CD4-positive, alpha-beta T cell treated with Interleukin-4 for 1 hour (primary cell): ENCODE measurements around the gene TSHZ1.
"Not testable (repeated sequence)": the region's sequence is repeated elsewhere in the genome, so short reads cannot be mapped to it uniquely, and the experiment has no call there.

Source experiments
- DNase-seq, 2 donors: peaks; one replicate each; pipeline ENCODE4 v3.0.0-alpha.2; 2020 to 2022

Gene TSHZ1

DNA sequence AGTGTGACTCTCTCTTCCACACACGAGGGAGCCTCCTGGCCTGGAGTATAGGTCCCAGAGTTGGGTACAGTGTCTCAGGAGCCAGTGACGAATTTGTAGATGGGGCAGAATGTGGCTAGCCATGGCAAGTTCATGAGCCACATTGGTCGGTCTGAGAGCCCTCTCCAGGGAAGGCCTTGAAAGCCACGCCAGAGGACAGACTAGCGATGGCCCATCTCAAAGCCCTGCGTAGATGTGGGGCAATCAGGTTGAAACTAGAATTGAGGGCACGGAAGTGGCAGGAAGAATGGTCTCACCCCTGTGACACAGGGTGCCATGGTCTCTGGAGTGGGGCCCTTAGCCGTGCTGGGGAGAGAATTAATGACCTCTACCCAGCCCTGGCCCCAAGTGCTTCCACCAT lies 106.2 kb downstream of the TSHZ1 start:
- DNase-seq = no peak

DNA sequence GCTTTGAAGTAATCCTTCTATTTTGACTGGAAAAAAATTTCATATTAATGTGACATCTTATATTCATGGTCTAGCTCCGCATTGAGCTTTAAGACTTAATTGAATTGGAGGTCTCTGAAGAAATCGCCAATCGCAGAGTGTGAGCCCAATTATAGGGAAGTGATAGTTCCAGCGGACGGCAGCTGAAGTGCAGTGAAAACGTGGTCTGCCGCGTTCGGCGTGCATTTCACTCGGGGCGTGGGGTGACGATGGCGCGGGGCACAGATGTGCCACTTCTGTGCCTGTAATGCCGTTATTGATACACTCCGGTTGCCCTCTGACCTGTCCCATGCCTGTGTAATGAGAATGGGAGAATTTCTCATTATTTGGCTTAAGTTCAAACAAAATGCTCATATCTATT lies 106.7 kb downstream of the TSHZ1 start:
- no peak for DNase-seq

DNA sequence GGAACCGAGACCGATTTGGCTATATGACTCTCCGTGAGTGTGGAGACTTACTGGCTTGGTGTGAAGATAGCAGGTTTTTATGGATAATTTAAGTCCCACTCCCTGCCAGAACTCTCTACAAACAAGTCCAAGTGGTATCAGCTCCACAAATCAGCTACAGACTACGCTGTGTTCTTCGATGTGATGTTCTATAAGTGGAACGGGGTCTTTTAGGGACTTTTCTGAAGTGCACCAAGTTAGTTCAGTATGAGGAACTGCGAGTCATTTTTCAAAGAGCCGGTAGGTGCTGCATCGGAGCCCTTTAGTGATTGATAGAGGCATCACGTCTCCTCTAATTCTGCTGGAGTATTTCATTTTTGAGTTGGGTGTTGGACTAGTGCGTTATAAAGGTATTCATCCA lies 107.1 kb downstream of the TSHZ1 start:
- no peak for DNase-seq

DNA sequence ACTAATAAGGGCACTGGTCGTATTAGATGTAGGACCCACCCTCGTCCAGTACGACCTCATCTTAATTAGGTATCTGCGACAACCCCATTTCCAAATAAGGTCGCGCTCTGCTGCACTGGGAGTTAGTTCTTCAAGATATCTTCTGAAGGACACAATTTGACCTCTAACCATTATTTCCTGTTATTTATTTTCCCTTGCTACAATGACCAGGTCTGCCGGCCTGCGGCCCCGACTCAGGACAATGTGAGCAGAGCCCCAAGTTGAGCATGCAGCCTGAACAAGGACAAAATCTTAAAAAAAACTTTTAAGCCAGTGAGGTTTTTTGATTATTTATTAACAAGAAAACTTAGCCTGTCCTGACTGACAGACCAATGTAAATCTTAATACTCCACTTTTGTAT lies 109.3 kb downstream of the TSHZ1 start:
- DNase-seq = no peak

DNA sequence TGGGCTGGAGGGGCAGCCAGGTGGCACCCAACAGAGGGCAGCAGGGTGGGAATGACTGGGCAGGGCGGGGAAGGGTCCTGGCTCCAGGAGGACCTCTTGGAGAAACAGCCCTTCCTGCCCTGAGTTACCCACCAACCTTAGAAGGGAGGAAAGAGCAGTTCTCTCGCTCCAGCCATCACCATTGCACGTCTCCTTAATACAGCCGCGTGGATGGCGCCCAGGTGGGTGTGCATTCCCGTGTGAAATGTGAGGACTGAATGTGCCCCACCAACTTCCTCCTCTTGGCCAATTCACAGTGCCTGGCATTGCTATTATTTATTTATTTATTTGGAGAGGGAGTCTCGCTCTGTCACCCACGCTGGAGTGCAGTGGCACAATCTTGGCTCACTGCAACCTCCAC lies 109.9 kb downstream of the TSHZ1 start:
- no peak for DNase-seq

DNA sequence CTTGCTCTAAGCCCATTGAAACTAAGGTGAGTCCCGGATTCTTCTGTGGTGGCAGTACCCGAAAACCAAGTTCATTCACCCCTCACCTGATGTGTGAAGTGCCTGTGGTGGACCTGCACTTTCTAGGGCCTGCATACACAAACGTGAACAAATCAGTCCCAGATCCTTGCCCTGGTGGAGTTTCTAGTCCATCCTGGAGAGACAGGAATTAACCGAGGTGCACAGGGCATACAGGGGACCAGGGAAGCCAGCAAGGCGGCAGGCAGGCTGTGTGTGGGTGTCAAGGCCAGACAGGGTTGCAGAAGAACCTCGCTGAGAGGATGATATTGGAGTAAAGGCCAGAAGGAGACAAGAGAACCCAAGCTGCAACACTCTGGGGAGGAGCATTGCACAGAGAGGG lies 110.8 kb downstream of the TSHZ1 start:
- DNase-seq = no peak

DNA sequence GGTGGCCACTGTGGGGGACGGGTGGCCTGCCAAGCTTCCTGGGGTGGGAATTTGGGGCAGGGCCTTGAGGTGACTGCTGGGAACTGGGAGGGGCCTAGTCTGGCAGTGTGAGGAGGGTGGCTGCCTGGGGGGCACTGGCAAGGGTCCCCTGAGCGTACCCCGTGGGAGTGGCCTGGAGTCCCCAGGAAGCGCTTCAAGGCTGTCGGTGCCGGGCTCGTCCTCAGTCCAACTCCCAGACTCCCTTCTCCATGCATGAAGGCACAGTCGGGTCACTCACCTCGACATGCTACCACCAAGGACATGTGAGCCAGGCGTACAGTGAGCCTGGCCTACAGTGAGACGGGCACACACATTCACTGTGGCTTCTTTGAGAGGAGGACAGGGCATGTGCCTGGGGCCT lies 111.6 kb downstream of the TSHZ1 start:
- no peak for DNase-seq

DNA sequence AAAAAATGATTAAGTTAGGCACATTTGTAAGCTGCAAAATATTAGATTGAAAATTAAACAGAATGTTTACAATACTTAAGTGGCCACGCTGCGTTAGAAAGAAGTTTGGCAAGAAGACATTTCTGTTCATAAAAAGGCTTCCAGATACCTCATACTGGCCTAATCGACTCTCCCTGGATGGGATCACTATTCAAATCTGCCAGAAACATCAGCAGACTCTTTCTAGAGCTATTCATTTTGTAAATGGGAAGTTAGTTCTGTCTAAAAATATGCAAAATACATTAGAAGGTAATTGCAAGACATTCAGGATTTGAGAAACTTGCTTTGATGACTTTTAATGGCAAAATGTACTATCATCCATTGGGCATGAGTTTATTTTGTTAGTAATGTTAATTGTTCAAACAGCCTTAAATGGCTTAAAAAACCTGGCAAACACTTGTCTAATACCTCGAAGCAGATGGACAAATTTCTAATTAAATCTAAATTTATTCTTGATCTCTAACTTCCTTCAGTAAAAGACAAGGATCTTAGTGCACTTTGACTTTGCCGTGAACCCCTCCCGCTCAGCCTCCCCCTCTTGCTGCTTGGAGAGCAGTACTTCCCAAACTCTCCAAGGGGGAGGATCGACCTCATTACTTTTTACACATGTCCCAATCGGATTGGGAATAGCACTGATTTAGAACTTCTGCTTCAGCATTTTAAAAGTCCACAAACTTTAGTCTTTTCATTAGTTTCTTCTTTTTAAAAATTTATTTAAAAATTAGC lies 113.4 kb downstream of the TSHZ1 start:
- no peak for DNase-seq

DNA sequence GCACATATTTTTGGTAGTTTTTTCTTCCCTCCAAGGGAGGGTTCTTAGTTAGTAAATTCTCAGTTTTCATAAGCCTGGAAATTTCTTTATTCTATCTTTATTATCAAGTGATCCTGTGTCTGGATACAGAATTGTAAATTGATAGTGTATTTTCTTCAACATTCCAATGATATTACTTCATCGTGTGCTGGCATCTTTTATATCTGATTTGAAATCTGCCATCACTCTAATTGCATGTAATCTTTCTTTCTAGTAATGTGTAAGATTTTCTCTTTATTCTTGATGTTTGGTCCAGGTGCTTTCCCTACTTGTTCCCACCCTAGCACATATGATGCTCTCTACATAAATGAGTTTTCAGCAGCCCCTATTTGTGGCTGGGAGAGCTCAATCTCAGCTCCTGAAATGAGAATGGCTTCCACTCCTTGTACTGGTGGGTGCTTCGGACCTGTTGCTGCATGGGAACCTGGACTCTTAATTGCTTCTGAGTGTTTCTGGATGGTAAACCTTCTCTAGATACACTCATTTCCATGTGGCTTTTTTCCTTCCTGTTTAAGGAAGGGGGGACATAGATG lies 114.2 kb downstream of the TSHZ1 start:
- no peak for DNase-seq

DNA sequence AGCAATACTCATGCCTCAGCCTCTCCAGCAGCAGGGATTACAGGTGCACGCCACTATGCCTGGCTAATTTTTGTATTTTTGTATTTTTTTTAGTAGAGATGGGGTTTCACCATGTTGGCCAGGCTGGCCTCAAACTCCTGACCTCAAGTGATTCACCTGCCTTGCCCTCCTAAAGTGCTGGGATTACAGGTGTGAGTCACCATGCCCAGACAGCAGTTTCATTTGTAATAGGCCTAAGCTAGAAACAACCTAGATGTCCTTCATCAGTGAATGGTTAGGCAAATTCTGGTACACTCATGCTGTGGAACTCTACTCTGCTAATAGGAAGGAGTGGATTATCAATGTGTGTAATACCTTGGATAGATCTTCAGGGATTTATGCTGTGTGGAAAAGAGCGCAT lies 119.2 kb downstream of the TSHZ1 start:
- not testable (repeated sequence) for DNase-seq

DNA sequence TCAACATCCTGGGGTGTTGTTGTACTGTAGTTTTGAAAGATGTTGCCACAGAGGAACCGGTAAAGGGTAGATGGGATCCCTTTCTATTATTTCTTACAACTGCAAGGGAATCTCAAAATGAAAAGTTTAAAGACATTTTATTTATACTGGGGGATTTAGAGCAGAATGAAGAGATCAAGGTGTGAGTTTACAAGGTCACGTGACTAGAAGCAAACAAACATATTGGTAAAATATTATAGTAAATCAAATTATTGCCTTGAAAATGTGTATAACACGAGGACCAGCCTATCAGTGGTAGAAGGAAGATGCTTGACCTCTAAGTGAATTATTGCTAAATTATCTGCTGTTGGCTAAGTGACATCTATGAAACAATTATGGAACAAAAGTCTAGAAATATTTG lies 119.7 kb downstream of the TSHZ1 start:
- DNase-seq = no peak

DNA sequence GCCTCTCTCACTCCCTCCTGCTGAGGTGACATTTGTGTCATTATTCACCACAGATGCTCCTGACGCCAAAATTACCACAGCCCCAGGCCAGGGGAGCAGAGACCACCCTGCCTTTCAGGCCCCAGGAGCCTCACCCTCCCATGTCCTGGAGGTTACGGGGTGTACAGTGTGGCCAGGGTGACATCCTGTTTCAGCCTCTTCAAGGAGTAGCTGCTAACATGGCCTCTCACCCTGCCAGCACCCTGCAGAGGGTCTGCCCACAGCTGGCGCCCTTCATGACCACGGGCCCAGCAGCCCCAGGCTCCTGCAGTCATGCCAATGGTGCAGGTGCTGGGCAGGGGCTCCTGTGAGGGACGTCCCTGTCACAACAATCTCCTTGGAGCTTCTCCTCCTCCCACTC lies 124.3 kb downstream of the TSHZ1 start:
- DNase-seq = no peak

DNA sequence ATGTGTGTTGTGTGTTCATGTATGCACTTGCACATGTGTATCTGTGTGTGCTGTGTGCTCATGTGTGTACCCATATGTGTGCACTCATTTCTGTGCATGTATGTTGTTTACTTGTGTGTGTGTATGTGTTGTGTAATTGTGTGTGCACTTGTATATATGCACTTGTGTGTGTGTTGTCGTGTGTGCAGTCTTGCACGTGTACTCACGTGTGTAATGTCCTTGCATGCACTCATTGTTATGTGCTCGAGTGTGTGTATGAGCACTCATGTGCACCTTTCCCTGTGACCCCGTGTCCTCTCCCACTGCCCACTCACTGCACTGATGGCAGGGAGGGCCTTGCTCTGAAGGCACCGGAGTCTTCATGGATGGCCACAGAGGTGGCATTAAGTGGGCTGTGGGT lies 124.9 kb downstream of the TSHZ1 start:
- no peak for DNase-seq

DNA sequence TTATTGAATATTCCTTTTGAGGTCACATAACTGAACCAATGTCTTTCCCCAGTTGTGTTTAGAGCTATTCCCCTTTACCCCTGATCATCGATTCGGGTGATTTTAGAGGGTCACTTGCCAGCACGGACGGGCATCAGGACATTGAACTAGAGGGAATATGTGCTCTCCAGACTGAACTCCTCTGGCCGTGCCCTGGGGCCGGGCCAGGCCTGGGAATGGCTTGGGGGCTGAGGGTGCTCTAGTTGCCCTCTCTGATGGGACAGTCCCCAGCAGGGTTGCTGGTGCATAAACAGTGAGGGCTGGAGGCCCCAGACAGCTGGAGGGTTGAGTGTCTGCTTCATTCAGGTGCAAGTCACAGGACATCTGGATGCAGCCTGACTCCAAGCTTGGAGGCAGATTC lies 126.2 kb downstream of the TSHZ1 start:
- DNase-seq = no peak

DNA sequence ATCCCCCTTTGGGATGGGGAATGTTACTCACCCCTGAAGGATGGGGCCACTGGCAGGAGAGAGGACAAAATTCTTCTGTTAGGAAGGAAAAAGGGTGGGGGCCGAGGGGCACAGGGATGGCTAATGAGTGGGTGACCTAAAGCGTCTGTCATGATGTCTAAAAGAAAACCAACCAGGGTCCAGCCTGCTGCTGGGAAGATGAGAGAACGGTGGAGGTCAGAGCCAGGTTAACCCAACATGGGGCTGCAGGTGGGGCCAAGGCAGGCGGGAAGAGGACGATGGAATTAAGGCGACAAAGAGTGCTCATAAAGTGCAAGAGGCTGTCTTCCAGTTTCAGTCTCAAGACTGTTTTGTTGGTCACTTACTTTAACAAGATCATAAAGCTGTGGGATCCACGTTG lies 126.8 kb downstream of the TSHZ1 start:
- DNase-seq = no peak

DNA sequence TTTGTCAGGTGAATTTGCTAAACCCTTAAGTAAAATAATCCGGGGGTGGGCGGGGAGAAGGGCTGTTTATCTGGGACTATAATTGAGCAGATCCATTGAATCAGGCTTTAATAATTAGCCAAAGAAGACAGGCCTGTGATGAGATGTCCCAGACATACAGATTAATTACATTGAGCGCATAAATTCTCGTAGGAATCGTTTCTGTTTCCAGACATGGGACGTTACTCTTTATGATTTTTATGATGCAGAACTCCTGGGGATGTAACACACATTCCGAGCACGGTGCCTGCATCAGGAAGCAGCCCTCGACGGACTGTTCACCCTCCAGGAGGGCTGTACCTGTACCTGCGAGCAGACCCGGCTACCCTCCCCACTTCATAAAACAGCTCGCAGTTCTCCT lies 128.0 kb downstream of the TSHZ1 start:
- DNase-seq = no peak
